ENCODE data around the gene PPM1N. TPM values are rescaled to one million over a fixed set of nuclear protein-coding genes. Genes with fewer than 3 reads are reported as not detected.
A peak's percentile ranks its signal among the peaks of the same experiment; 100 is the strongest.

PPM1N gene
- polyA plus RNA-seq (2011; rRNA removed) (9.2 and 9.8 TPM in 2 replicates), polyA plus RNA-seq (2017; fragmentation: RNase III; extraction: RNeasy Plus Mini Kit Qiagen cat#74134 plus additional on column Dnase treatment) (6.6 to 11.2 TPM (median 10.5 TPM) in 3 replicates), polyA minus RNA-seq (2011; rRNA and poly(A)+ RNA removed) (1.2 and 1.5 TPM in 2 replicates)
- polyA plus RNA-seq (2012; cell fraction: cytosol; rRNA removed) = 8.9 and 11.1 TPM in 2 replicates
- 6.6 TPM in 2 replicates for polyA plus RNA-seq (2012; cell fraction: nucleus; rRNA removed)

DNA sequence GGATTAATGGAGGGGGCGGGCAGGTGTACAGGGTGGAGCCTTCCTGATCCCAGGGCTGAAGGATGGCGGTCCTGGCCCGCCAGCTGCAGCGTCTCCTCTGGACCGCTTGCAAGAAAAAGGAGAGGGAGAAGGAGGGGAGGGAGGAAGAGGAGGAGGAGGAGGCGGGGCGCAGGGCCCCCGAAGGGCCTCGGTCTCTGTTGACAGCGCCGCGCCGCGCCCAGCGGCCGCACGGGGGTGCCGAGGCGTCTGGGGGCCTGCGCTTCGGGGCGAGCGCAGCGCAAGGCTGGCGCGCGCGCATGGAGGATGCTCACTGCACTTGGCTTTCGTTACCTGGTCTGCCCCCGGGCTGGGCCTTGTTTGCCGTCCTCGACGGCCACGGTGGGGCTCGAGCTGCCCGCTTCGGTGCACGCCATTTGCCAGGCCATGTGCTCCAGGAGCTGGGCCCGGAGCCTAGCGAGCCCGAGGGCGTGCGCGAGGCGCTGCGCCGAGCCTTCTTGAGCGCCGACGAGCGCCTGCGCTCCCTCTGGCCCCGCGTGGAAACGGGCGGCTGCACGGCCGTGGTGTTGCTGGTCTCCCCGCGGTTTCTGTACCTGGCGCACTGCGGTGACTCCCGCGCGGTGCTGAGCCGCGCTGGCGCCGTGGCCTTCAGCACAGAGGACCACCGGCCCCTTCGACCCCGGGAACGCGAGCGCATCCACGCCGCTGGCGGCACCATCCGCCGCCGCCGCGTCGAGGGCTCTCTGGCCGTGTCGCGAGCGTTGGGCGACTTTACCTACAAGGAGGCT is at the start of gene PPM1N:
Gene PPM1N (plus strand): TSS at position 33 of the 785 bp plus-strand sequence. CDS start 30 bp downstream, at position 63.
- TF ChIP-seq CEBPB (IDR thresholded peaks at IDR 0.05) (no peak), ZFP36 (IDR thresholded peaks at IDR 0.05; ENCODE audit: borderline replicate concordance, partially characterized antibody) (no peak), EP300 (IDR thresholded peaks at IDR 0.05) (no peak), KDM1A (IDR thresholded peaks at IDR 0.05; ENCODE audit: low read depth) (no peak), SMC3 (IDR thresholded peaks at IDR 0.05) (no peak), CHD4 (IDR thresholded peaks at IDR 0.05; ENCODE audit: borderline replicate concordance) (no peak), NR3C1 (IDR thresholded peaks at IDR 0.05) (no peak), ZNF302 (CRISPR knock-in tag; IDR thresholded peaks at IDR 0.05) (no peak), ZC3H11A (IDR thresholded peaks at IDR 0.05) (no peak), RNF2 (IDR thresholded peaks at IDR 0.05; ENCODE audit: borderline replicate concordance, low read depth) (no peak), HOXB5 (CRISPR knock-in tag; IDR thresholded peaks at IDR 0.05) (no peak)
- TF ChIP-seq, protein P1, sequence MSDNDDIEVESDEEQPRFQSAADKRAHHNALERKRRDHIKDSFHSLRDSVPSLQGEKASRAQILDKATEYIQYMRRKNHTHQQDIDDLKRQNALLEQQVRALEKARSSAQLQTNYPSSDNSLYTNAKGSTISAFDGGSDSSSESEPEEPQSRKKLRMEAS (IDR thresholded peaks at IDR 0.05) = no peak
- TF ChIP-seq, protein P2, sequence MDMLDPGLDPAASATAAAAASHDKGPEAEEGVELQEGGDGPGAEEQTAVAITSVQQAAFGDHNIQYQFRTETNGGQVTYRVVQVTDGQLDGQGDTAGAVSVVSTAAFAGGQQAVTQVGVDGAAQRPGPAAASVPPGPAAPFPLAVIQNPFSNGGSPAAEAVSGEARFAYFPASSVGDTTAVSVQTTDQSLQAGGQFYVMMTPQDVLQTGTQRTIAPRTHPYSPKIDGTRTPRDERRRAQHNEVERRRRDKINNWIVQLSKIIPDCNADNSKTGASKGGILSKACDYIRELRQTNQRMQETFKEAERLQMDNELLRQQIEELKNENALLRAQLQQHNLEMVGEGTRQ (IDR thresholded peaks at IDR 0.05) = no peak
- ATAC-seq = no peak

GRCh38 chr19:45448887-45449299 is 49.4 kb upstream of the PPM1N start:
- FAIRE-seq = no peak

More for the DNA sequence above, at the start of gene PPM1N:
- 95% methylated on average over 87 of the region's 89 CpGs for WGBS (ENCODE audit: missing lambda C conversion rate)
- no peak for DNase-seq (ENCODE audit: low read depth in 1 of 2, low spot score in 1 of 2)
- FAIRE-seq = no peak
- no peaks in the 10 kb centered on the region for H3K9me3 ChIP-seq
- ChIA-PET POLR2A (interaction anchor here (0.6 to 1.1 kb wide), 2 partner anchors 9 to 31 kb away, joined by 3 read pairs; no protein-coding TSS in a partner anchor), CTCF (interaction anchor here (0.7 to 17.6 kb wide), 11 partner anchors 7 to 194 kb away, joined by 3 to 418 read pairs (median 4); partner anchors contain the start of genes ERCC1, FOSB, QPCTL and SNRPD2)
- peak within 1 kb of the TSS; percentile 99 for H3K4me2 ChIP-seq
- peak within 1 kb of the TSS; percentile 75 for H3K4me3 ChIP-seq
- H3K27ac ChIP-seq = peak within 1 kb of the TSS; percentile 67 to 84
- H3K4me1 ChIP-seq = peaks cover 10% of the 10 kb centered on the region; the same call in 2 of the 3 replicates

DNA sequence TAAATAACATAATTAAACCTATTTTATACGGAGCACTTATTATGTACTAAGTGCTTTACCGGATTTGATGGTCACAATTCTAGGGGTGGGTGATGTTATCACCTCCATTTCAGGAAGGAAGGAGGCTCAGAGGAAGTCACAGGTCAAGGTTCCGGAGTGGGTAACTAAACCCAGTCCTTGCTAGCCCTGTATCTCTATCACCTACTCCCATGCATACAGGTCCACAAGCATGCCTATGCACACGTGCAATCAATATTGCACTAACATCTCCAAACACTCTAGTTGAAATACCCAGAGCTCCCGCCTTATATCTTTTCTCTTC is 48.3 kb upstream of the PPM1N start:
- TF ChIP-seq NFE2L2 (conservative IDR thresholded peaks at IDR 0.05; ENCODE audit: low read length) (no peak), BHLHE40 (IDR thresholded peaks at IDR 0.05; ENCODE audit: low read depth, low read length) (no peak), JUNB (IDR thresholded peaks at IDR 0.05) (no peak), TFCP2L1 (CRISPR knock-in tag; IDR thresholded peaks at IDR 0.05) (peak; percentile 82; the same call in 1 of the 2 replicates)
- no peaks in the 10 kb centered on the region for H3K9me3 ChIP-seq
- H3K27ac ChIP-seq = peak overlapping the region; percentile 73 to 90
- ChIA-PET POLR2A (no interaction called here), CTCF (interaction anchor here (1.3 to 27.6 kb wide), 5 partner anchors 12 to 35 kb away, joined by 3 to 1883 read pairs (median 18); partner anchors contain the start of gene FOSB)
- H3K4me1 ChIP-seq = peaks cover 46% of the 10 kb centered on the region
- DNase-seq (ENCODE audit: low read depth in 1 of 2, low spot score in 1 of 2) (no peak), FAIRE-seq (no peak), ATAC-seq (peak in 1 of 2 experiments; percentile 7; a peak in 3 of 6 replicates)
- WGBS (ENCODE audit: missing lambda C conversion rate) = 62% methylated on average over 5 of the region's 5 CpGs
- peak overlapping the region; percentile 90 for H3K4me2 ChIP-seq
- H3K4me3 ChIP-seq = peak overlapping the region; percentile 65

More at GRCh38 chr19:45448887-45449299, 49.4 kb upstream of the PPM1N start:
- H3K4me1 ChIP-seq = peaks cover 41% of the 10 kb centered on the region
- no peak for DNase-seq (ENCODE audit: low read depth in 1 of 2, low spot score in 1 of 2)
- H3K27ac ChIP-seq = peak overlapping the region; percentile 14 to 90; a peak in 3 of 6 replicates
- no peak for TF ChIP-seq ZC3H11A (IDR thresholded peaks at IDR 0.05)
- no peak for TF ChIP-seq TFCP2L1 (CRISPR knock-in tag; IDR thresholded peaks at IDR 0.05)
- TF ChIP-seq, protein P2 (IDR thresholded peaks at IDR 0.05) = peak; percentile 50; the same call in 1 of the 2 replicates
- no peak for TF ChIP-seq FOSL2 (IDR thresholded peaks at IDR 0.05)
- TF ChIP-seq FOSL2 (CRISPR knock-in tag; IDR thresholded peaks at IDR 0.05) = peak; percentile 40; the same call in 1 of the 2 replicates
- no peak for TF ChIP-seq EHMT2 (IDR thresholded peaks at IDR 0.05; ENCODE audit: low read depth)
- WGBS (ENCODE audit: missing lambda C conversion rate) = 40% methylated on average over 7 of the region's 7 CpGs
- H3K4me3 ChIP-seq = no peak overlapping the region
- H3K4me2 ChIP-seq = peak overlapping the region; percentile 90; the same call in 2 of the 3 replicates
- POLR2A ChIA-PET = interaction anchor here (1.3 kb wide), 1 partner anchor 30 kb away, joined by 3 read pairs; no protein-coding TSS in a partner anchor
- CTCF ChIA-PET = interaction anchor here (1.0 to 27.6 kb wide), 6 partner anchors 11 to 193 kb away, joined by 3 to 1883 read pairs (median 18); partner anchors contain the start of gene FOSB
- no peak for ATAC-seq
- no peaks in the 10 kb centered on the region for H3K9me3 ChIP-seq
